Measurements from ENCODE around the gene TPPP. TPM values are rescaled to one million over a fixed set of nuclear protein-coding genes. Genes with fewer than 3 reads are reported as not detected.

Gene TPPP
- total RNA-seq, 2 donors from 2014 or later, result 9.8 to 10.8 TPM

- intact Hi-C loops (cut with DNase I), result no loop called here
Measured at GRCh38 chr5:660491-661030, 32.6 kb downstream of the TPPP start.

GRCh38 chr5:659496-660263 lies 33.5 kb downstream of the TPPP start:
- intact Hi-C loops (cut with DNase I), result no loop called here
- DNase-seq (ENCODE audit: low spot score), result no peak

More at GRCh38 chr5:660491-661030, 32.6 kb downstream of the TPPP start:
- DNase-seq (ENCODE audit: low spot score), result no peak

- DNase-seq (ENCODE audit: low spot score), result no peak
- intact Hi-C loops (cut with DNase I), result no loop called here
Measured at GRCh38 chr5:658103-658502, 35.0 kb downstream of the TPPP start.

GRCh38 chr5:657570-657969 lies 35.6 kb downstream of the TPPP start:
- DNase-seq (ENCODE audit: low spot score), result no peak
- intact Hi-C loops (cut with DNase I), result no loop called here

GRCh38 chr5:655406-655805 lies 37.7 kb downstream of the TPPP start:
- intact Hi-C loops (cut with DNase I), result no loop called here
- peak; percentile 46 for DNase-seq (ENCODE audit: low spot score)

GRCh38 chr5:654071-654778 lies 38.9 kb downstream of the TPPP start:
- peak; percentile 43 for DNase-seq (ENCODE audit: low spot score)
- intact Hi-C loops (cut with DNase I), result no loop called here

- intact Hi-C loops (cut with DNase I), result no loop called here
- peak; percentile 76 for DNase-seq (ENCODE audit: low spot score)
Measured at GRCh38 chr5:652773-653350, 40.3 kb downstream of the TPPP start.

- peak; percentile 49 for DNase-seq (ENCODE audit: low spot score)
- intact Hi-C loops (cut with DNase I), result no loop called here
Measured at GRCh38 chr5:652023-652515, 41.1 kb downstream of the TPPP start.

GRCh38 chr5:651296-652022 lies 41.7 kb downstream of the TPPP start:
- intact Hi-C loops (cut with DNase I), result no loop called here
- DNase-seq (ENCODE audit: low spot score), result peak; percentile 67

GRCh38 chr5:647727-648126 lies 45.4 kb downstream of the TPPP start:
- intact Hi-C loops (cut with DNase I), result no loop called here
- peak; percentile 37 for DNase-seq (ENCODE audit: low spot score)

GRCh38 chr5:647311-647710 lies 45.8 kb downstream of the TPPP start:
- intact Hi-C loops (cut with DNase I), result no loop called here
- peak; percentile 49 for DNase-seq (ENCODE audit: low spot score)

- peak; percentile 53 for DNase-seq (ENCODE audit: low spot score)
- intact Hi-C loops (cut with DNase I), result no loop called here
Measured at GRCh38 chr5:646396-647201, 46.6 kb downstream of the TPPP start.

GRCh38 chr5:645421-645820 lies 47.7 kb downstream of the TPPP start:
- peak; percentile 50 for DNase-seq (ENCODE audit: low spot score)
- intact Hi-C loops (cut with DNase I), result no loop called here

- intact Hi-C loops (cut with DNase I), result no loop called here
- peak; percentile 26 for DNase-seq (ENCODE audit: low spot score)
Measured at GRCh38 chr5:644971-645370, 48.2 kb downstream of the TPPP start.

- peak; percentile 57 for DNase-seq (ENCODE audit: low spot score)
Measured at GRCh38 chr5:644509-644908, 48.6 kb downstream of the TPPP start.

GRCh38 chr5:643811-644271 lies 49.3 kb downstream of the TPPP start:
- intact Hi-C loops (cut with DNase I), result no loop called here
- DNase-seq (ENCODE audit: low spot score), result peak; percentile 68

More at GRCh38 chr5:644509-644908, 48.6 kb downstream of the TPPP start:
- intact Hi-C loops (cut with DNase I), result no loop called here

GRCh38 chr5:643351-643801 lies 49.8 kb downstream of the TPPP start:
- intact Hi-C loops (cut with DNase I), result no loop called here
- peak; percentile 81 for DNase-seq (ENCODE audit: low spot score)

- intact Hi-C loops (cut with DNase I), result no loop called here
- DNase-seq (ENCODE audit: low spot score), result peak; percentile 67
Measured at GRCh38 chr5:642481-642880, 50.7 kb downstream of the TPPP start.

Measured in posterior vena cava (tissue), 2 donors.